HG03442 (cell line): ENCODE measurements around the gene CKMT1B.
A peak's percentile ranks its signal among the peaks of the same experiment; 100 is the strongest.
"Not testable (repeated sequence)": the region's sequence is repeated elsewhere in the genome, so short reads cannot be mapped to it uniquely, and the experiment has no call there.

Experiments
- ATAC-seq: cut with Tn5 transposase; IDR thresholded peaks from one replicate; pipeline ENCODE4 v1.9.1; 2021; ENCODE audit warnings: mild to moderate bottlenecking, moderate library complexity; ENCODE audit not compliant: unreplicated experiment

Gene CKMT1B

GRCh38 chr15:43626937-43627336 is 33.1 kb downstream of the CKMT1B start:
- ATAC-seq = not testable (repeated sequence)

- ATAC-seq = peak; percentile 57
Observed at GRCh38 chr15:43638464-43639204, 44.8 kb downstream of the CKMT1B start.
